Mesendoderm (in vitro differentiated cells): ENCODE measurements around the gene ACTN2.

ENCODE experiments used
- DNase-seq: peaks from one replicate; pipeline ENCODE4 v3.0.0; 2013
- H2AK5ac ChIP-seq: 2 replicates; pipeline ENCODE4 v1.6.1; 2013; ENCODE audit warnings: low read length, inconsistent platforms
- H2BK120ac ChIP-seq: 2 replicates; pipeline ENCODE4 v1.6.1; 2013; ENCODE audit warnings: low read depth, mild to moderate bottlenecking, low read length, moderate library complexity, mixed read lengths
- H2BK15ac ChIP-seq: replicated peaks from 2 replicates; pipeline ENCODE4 v1.6.1; 2013; ENCODE audit warnings: low read depth, mild to moderate bottlenecking, moderate library complexity
- H2BK5ac ChIP-seq: 2 replicates; pipeline ENCODE4 v1.6.1; 2013; ENCODE audit warnings: low read length, inconsistent platforms
- H3K18ac ChIP-seq: 2 replicates; pipeline ENCODE4 v1.6.1; 2013; ENCODE audit warnings: mild to moderate bottlenecking, low read length, mixed read lengths
- H3K23ac ChIP-seq: one replicate; pipeline ENCODE4 v1.6.1; 2013; ENCODE audit warnings: low read length
- H3K27ac ChIP-seq: 2 replicates; pipeline ENCODE4 v1.5.1; 2013; ENCODE audit warnings: low read depth, mild to moderate bottlenecking, inconsistent platforms, low read length, moderate library complexity
- H3K27me3 ChIP-seq: 2 replicates; pipeline ENCODE4 v1.6.1; 2013; ENCODE audit warnings: low read length, control low read depth, mild to moderate bottlenecking, inconsistent platforms; ENCODE audit not compliant: insufficient read depth, poor library complexity
- H3K36me3 ChIP-seq: 2 replicates; pipeline ENCODE4 v1.6.1; 2013; ENCODE audit warnings: low read length, inconsistent platforms; ENCODE audit not compliant: control insufficient read depth, insufficient read depth
- H3K4ac ChIP-seq: one replicate; pipeline ENCODE4 v1.6.1; 2013; ENCODE audit warnings: low read depth, mild to moderate bottlenecking, low read length, moderate library complexity
- H3K4me1 ChIP-seq: 2 replicates; pipeline ENCODE4 v1.6.1; 2013; ENCODE audit warnings: low read depth, low read length, inconsistent platforms; ENCODE audit not compliant: control insufficient read depth
- H3K4me2 ChIP-seq: 2 replicates; pipeline ENCODE4 v1.6.1; 2013; ENCODE audit warnings: low read length
- H3K4me3 ChIP-seq: 2 replicates; pipeline ENCODE4 v1.5.1; 2013; ENCODE audit warnings: mild to moderate bottlenecking, low read length
- H3K56ac ChIP-seq: one replicate; pipeline ENCODE4 v1.6.1; 2013; ENCODE audit warnings: low read length
- H3K79me1 ChIP-seq: 2 replicates; pipeline ENCODE4 v1.6.1; 2013; ENCODE audit warnings: low read length, inconsistent platforms
- H3K79me2 ChIP-seq: 2 replicates; pipeline ENCODE4 v1.6.1; 2013; ENCODE audit warnings: mild to moderate bottlenecking, low read length; ENCODE audit not compliant: control insufficient read depth, insufficient read depth
- H3K9ac ChIP-seq: 2 replicates; pipeline ENCODE4 v1.6.1; 2013; ENCODE audit warnings: low read length, inconsistent platforms
- H4K5ac ChIP-seq: one replicate; pipeline ENCODE4 v1.6.1; 2013; ENCODE audit warnings: low read length
- H4K8ac ChIP-seq: one replicate; pipeline ENCODE4 v1.6.1; 2013; ENCODE audit warnings: low read depth, mild to moderate bottlenecking, control low read depth, low read length, moderate library complexity
- WGBS: extraction: QIAGEN DNeasy Blood & Tissue Kit; methylation state at CpG from one replicate; pipeline ENCODE4 v1.1.7; 2013; ENCODE audit warnings: low lambda C conversion rate, missing lambda C conversion rate; ENCODE audit not compliant: insufficient coverage; ENCODE audit errors: extremely low coverage; 5-methylcytosine and 5-hydroxymethylcytosine counted together

The ACTN2 gene

DNA sequence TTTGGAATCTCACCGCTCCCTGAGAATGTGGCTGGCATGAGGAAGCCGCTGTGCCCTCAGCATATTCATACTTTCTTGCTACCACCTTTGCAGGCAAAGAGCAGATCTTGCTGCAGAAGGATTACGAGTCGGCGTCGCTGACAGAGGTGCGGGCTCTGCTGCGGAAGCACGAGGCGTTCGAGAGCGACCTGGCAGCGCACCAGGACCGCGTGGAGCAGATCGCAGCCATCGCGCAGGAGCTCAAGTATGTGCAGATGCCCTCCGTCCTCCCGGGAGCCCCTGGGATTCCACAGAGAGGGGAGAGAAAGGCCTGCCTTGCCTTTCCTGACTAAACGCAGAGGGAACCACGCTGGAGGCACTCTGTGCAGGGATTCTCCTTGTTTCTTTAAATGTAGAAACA is 58.2 kb downstream of the ACTN2 start:
- H3K4me3 ChIP-seq = no peak overlapping the region
- no peak overlapping the region for H4K5ac ChIP-seq
- H3K23ac ChIP-seq = no peak overlapping the region
- H4K8ac ChIP-seq = no peak overlapping the region
- no peak overlapping the region for H2BK5ac ChIP-seq
- H2BK15ac ChIP-seq = no peak overlapping the region
- no peaks in the 10 kb centered on the region for H3K27me3 ChIP-seq
- no peak overlapping the region for H3K18ac ChIP-seq
- H3K79me1 ChIP-seq = no peaks in the 10 kb centered on the region
- H3K9ac ChIP-seq = no peak overlapping the region
- H2BK120ac ChIP-seq = no peak overlapping the region
- no peak overlapping the region for H3K27ac ChIP-seq
- no peaks in the 10 kb centered on the region for H3K36me3 ChIP-seq
- H2AK5ac ChIP-seq = no peak overlapping the region
- no peak for DNase-seq
- no peak overlapping the region for H3K56ac ChIP-seq
- no peak overlapping the region for H3K4ac ChIP-seq
- no peak overlapping the region for H3K4me2 ChIP-seq
- no peaks in the 10 kb centered on the region for H3K79me2 ChIP-seq
- no CpG with 5 or more reads among the region's 22 CpGs for WGBS
- H3K4me1 ChIP-seq = no peaks in the 10 kb centered on the region

DNA sequence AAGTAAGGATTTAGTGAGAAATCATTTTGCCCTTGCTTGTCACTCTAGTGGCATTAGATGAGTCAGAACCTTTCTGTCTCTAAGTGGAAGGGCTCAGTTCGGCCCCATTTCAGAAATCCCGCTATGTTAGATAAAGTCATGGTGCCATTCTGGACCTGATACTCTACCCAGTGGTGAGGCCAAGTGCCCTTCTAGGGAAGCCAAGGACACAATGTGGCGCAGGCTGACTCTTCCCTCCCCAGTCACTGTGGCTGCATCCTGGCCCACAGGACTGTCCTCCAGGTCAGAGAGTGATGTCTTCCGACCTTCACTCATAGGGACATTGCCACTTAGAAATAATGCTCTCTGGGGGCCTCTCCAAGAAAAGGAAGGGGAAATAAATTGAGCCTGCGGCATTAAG is 60.5 kb downstream of the ACTN2 start:
- WGBS = no CpG with 5 or more reads among the region's 5 CpGs
- Histone ChIP-seq H3K9ac (no peak overlapping the region), H4K8ac (no peak overlapping the region), H3K4me2 (no peak overlapping the region), H3K56ac (no peak overlapping the region), H2BK15ac (no peak overlapping the region), H4K5ac (no peak overlapping the region), H2AK5ac (no peak overlapping the region), H3K23ac (no peak overlapping the region), H3K4me1 (no peaks in the 10 kb centered on the region), H2BK5ac (no peak overlapping the region), H3K4me3 (no peak overlapping the region), H3K4ac (no peak overlapping the region), H3K79me2 (no peaks in the 10 kb centered on the region), H3K27me3 (no peaks in the 10 kb centered on the region), H3K79me1 (no peaks in the 10 kb centered on the region), H3K27ac (no peak overlapping the region), H3K18ac (no peak overlapping the region), H3K36me3 (no peaks in the 10 kb centered on the region), H2BK120ac (no peak overlapping the region)
- no peak for DNase-seq

DNA sequence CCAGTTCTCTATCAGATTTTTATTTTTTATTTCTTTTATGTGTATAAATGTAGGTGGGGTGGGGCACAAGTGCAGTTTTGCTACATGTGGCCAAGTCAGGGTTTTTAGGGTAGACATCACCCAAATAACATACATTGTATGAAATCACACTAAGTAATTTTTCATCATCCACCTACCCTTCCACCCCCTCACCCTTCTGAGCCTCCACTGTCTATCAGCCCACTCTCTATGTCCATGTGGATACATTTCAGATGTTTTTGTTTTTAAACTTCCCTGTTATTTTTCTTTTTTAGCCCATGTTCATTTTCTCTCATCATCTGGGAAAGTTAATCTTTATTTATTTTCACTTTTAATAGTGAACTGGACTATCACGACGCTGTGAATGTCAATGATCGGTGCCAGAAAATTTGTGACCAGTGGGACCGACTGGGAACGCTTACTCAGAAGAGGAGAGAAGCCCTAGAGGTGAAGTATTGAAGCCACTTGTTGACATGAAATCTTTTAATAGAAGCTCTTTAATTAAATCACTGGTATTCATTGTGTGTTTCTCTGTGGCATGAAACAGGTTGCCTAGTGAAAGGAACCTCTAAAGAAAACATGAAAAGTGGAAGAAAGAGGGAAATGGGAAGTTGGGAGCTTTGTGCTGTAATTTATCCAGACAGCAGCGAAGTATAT is 61.1 kb downstream of the ACTN2 start:
- Histone ChIP-seq H3K4ac (no peak overlapping the region), H2BK15ac (no peak overlapping the region), H3K79me2 (no peaks in the 10 kb centered on the region), H3K36me3 (no peaks in the 10 kb centered on the region), H4K5ac (no peak overlapping the region), H3K27ac (no peak overlapping the region), H3K23ac (no peak overlapping the region), H2BK5ac (no peak overlapping the region), H2BK120ac (no peak overlapping the region), H4K8ac (no peak overlapping the region), H3K79me1 (no peaks in the 10 kb centered on the region), H3K9ac (no peak overlapping the region), H3K4me3 (no peak overlapping the region), H3K4me1 (no peaks in the 10 kb centered on the region), H3K18ac (no peak overlapping the region), H3K27me3 (no peaks in the 10 kb centered on the region), H3K56ac (no peak overlapping the region), H3K4me2 (no peak overlapping the region), H2AK5ac (no peak overlapping the region)
- no peak for DNase-seq
- no CpG with 5 or more reads among the region's 6 CpGs for WGBS

DNA sequence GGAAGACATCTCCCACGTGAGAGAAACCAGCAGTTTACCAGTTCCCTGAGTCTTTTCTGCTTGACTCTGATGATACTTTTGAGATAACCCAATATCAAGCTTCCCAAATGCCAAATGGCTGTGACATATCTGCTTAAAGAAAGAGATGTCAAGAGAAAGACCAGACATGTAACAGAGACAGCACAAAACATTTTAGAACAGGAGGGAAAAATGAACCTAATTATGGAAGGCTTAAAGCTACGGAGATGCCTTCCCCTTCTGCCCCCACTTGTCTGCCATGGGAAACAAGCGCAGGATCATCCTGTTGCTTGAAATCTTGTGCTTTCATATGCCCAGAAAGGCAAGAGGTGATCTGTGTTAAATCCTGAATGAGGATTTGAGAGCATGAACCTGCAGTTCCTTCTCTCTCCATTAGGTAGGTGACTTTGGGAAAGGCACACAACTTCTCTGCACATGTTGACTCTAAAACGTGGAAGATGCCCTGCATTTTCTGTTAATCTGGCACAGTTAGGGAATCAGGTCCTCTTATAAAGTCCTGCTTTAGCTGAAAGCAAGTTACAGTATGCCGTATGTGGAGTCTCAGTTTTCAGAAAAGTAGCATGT is 62.1 kb downstream of the ACTN2 start:
- H2BK15ac ChIP-seq = no peak overlapping the region
- peak; percentile 34 for DNase-seq

DNA sequence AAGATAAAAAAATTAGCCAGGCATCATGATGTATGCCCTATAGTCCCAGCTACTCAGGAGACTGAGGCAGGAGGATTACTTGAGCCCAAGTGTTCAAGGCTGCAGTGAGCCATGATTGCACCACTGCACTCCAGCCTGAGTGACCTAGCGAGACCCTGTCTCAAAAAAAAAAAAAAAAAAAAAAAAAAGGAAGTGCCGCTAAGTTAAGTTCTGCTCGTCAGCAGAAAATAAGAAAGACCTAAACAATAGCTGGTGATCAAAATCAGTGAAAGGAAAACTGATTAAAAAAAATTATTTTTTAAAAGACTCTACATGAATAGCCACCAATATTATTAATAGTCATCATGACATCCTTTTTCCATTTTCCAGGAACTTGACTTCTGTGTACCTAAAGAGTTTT is 64.6 kb downstream of the ACTN2 start:
- Histone ChIP-seq H3K27ac (no peak overlapping the region), H3K9ac (no peak overlapping the region), H3K4me1 (no peaks in the 10 kb centered on the region), H3K56ac (no peak overlapping the region), H3K4me2 (no peak overlapping the region), H3K4ac (no peak overlapping the region), H2BK120ac (no peak overlapping the region), H2BK5ac (no peak overlapping the region), H4K5ac (no peak overlapping the region), H3K4me3 (no peak overlapping the region), H3K36me3 (no peaks in the 10 kb centered on the region), H2BK15ac (no peak overlapping the region), H2AK5ac (no peak overlapping the region), H3K79me1 (no peaks in the 10 kb centered on the region), H4K8ac (no peak overlapping the region), H3K23ac (no peak overlapping the region), H3K79me2 (no peaks in the 10 kb centered on the region), H3K18ac (no peak overlapping the region), H3K27me3 (no peaks in the 10 kb centered on the region)
- no peak for DNase-seq
- no CpG with 5 or more reads among the region's 3 CpGs for WGBS

More for the DNA sequence above, 62.1 kb downstream of the ACTN2 start:
- no peaks in the 10 kb centered on the region for H3K27me3 ChIP-seq
- no peaks in the 10 kb centered on the region for H3K4me1 ChIP-seq
- no peaks in the 10 kb centered on the region for H3K79me2 ChIP-seq
- H3K27ac ChIP-seq = no peak overlapping the region
- H2AK5ac ChIP-seq = no peak overlapping the region
- H3K36me3 ChIP-seq = no peaks in the 10 kb centered on the region
- WGBS = no CpG with 5 or more reads among the region's 5 CpGs
- no peak overlapping the region for H3K18ac ChIP-seq
- H3K23ac ChIP-seq = no peak overlapping the region
- H2BK120ac ChIP-seq = no peak overlapping the region
- no peak overlapping the region for H4K5ac ChIP-seq
- no peak overlapping the region for H3K4ac ChIP-seq
- no peak overlapping the region for H3K9ac ChIP-seq
- no peak overlapping the region for H2BK5ac ChIP-seq
- H4K8ac ChIP-seq = no peak overlapping the region
- H3K79me1 ChIP-seq = no peaks in the 10 kb centered on the region
- no peak overlapping the region for H3K4me3 ChIP-seq
- no peak overlapping the region for H3K4me2 ChIP-seq
- no peak overlapping the region for H3K56ac ChIP-seq

DNA sequence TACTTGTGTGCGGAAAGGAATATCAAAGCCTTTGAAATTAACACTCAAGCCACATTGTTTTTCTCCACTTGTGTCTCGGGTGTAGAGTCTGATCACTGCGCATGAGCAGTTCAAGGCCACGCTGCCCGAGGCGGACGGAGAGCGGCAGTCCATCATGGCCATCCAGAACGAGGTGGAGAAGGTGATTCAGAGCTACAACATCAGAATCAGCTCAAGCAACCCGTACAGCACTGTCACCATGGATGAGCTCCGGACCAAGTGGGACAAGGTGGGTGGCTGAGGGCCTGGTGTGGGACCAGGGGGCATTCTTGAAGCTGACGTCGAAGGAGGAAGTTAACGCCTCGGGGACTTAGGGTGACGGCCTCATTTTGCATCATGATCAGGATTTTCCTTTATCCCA is 65.1 kb downstream of the ACTN2 start:
- Histone ChIP-seq H3K56ac (no peak overlapping the region), H3K36me3 (no peaks in the 10 kb centered on the region), H4K5ac (no peak overlapping the region)

More for the DNA sequence above, 65.1 kb downstream of the ACTN2 start:
- H4K8ac ChIP-seq = no peak overlapping the region
- H2AK5ac ChIP-seq = no peak overlapping the region
- H3K27me3 ChIP-seq = no peaks in the 10 kb centered on the region
- no peak overlapping the region for H3K9ac ChIP-seq
- no peak overlapping the region for H3K23ac ChIP-seq
- WGBS = no CpG with 5 or more reads among the region's 16 CpGs
- no peak overlapping the region for H3K4ac ChIP-seq
- no peak overlapping the region for H3K4me2 ChIP-seq
- no peaks in the 10 kb centered on the region for H3K4me1 ChIP-seq
- H2BK5ac ChIP-seq = no peak overlapping the region
- H3K79me1 ChIP-seq = no peaks in the 10 kb centered on the region
- no peak overlapping the region for H2BK120ac ChIP-seq
- no peak overlapping the region for H3K27ac ChIP-seq
- H3K18ac ChIP-seq = no peak overlapping the region
- H3K79me2 ChIP-seq = no peaks in the 10 kb centered on the region
- H3K4me3 ChIP-seq = no peak overlapping the region
- no peak overlapping the region for H2BK15ac ChIP-seq
- DNase-seq = no peak
